Activated T-cell treated with anti-CD3 and anti-CD28 coated beads for 1 hour (primary cell): Measurements from ENCODE around the gene COMMD3.
"Not testable (repeated sequence)": the region's sequence is repeated elsewhere in the genome, so short reads cannot be mapped to it uniquely, and the experiment has no call there.

Experiments used
- DNase-seq: peaks from one replicate; pipeline ENCODE4 v3.0.0-alpha.2; 2020; ENCODE audit warnings: low read depth

Gene COMMD3

GRCh38 chr10:22316286-22317075 lies at the start of gene COMMD3:
TSS of gene COMMD3 (plus strand) at chr10:22316388. CDS start at chr10:22316418, 30 bp downstream.
- DNase-seq: peak; percentile 70

- DNase-seq: no peak
These were observed 47.7 kb upstream of the COMMD3 start for GRCh38 chr10:22268503-22268902.

- no peak for DNase-seq
These were observed 44.4 kb upstream of the COMMD3 start for GRCh38 chr10:22271786-22272185.

GRCh38 chr10:22278441-22278782 lies 37.8 kb upstream of the COMMD3 start:
- no peak for DNase-seq

- DNase-seq: no peak
These were observed 36.1 kb upstream of the COMMD3 start for GRCh38 chr10:22280078-22280477.

GRCh38 chr10:22285130-22285529 lies 31.1 kb upstream of the COMMD3 start:
- DNase-seq: no peak

GRCh38 chr10:22293747-22294404 lies 22.3 kb upstream of the COMMD3 start:
- DNase-seq: no peak

GRCh38 chr10:22294694-22295093 lies 21.5 kb upstream of the COMMD3 start:
- DNase-seq: no peak

- DNase-seq: no peak
These were observed 15.0 kb upstream of the COMMD3 start for GRCh38 chr10:22301193-22301592.

- no peak for DNase-seq
These were observed 12.7 kb upstream of the COMMD3 start for GRCh38 chr10:22303461-22303860.

GRCh38 chr10:22305721-22306120 lies 10.5 kb upstream of the COMMD3 start:
- no peak for DNase-seq

- DNase-seq: no peak
These were observed 7.8 kb upstream of the COMMD3 start for GRCh38 chr10:22308390-22308789.

GRCh38 chr10:22309180-22310000 lies 6.8 kb upstream of the COMMD3 start:
- DNase-seq: no peak

- not testable (repeated sequence) for DNase-seq
These were observed 6.2 kb upstream of the COMMD3 start for GRCh38 chr10:22310012-22310411.

GRCh38 chr10:22310928-22311327 lies 5.3 kb upstream of the COMMD3 start:
- DNase-seq: no peak

- DNase-seq: no peak
These were observed 1.3 kb upstream of the COMMD3 start for GRCh38 chr10:22314852-22315251.

- DNase-seq: no peak
These were observed 518 bp upstream of the COMMD3 start for GRCh38 chr10:22315455-22316285.

GRCh38 chr10:22317076-22317370 lies 835 bp downstream of the COMMD3 start:
- no peak for DNase-seq

- DNase-seq: no peak
These were observed 1.8 kb downstream of the COMMD3 start for GRCh38 chr10:22317771-22318565.

GRCh38 chr10:22318772-22319171 lies 2.6 kb downstream of the COMMD3 start:
- no peak for DNase-seq

GRCh38 chr10:22319547-22319979 lies 3.4 kb downstream of the COMMD3 start:
- DNase-seq: no peak
